Erythroblast (primary cell): ENCODE measurements around the gene KIF27.
"Not testable (repeated sequence)": the region's sequence is repeated elsewhere in the genome, so short reads cannot be mapped to it uniquely, and the experiment has no call there.

Experiments
- DNase-seq, 2 experiments: peaks; one replicate each; lab custom pipeline; 2025; lab: John Stamatoyannopoulos, UW
- GATA1 ChIP-seq: IDR thresholded peaks from 2 replicates; pipeline ENCODE4 v1.6.1; 2011; ENCODE audit warnings: low read depth, mild to moderate bottlenecking, control low read depth, low read length, moderate library complexity
- POLR2A ChIP-seq: IDR thresholded peaks from 2 replicates; pipeline ENCODE4 v1.6.1; 2011; ENCODE audit warnings: mild to moderate bottlenecking, low read length

The KIF27 gene

DNA sequence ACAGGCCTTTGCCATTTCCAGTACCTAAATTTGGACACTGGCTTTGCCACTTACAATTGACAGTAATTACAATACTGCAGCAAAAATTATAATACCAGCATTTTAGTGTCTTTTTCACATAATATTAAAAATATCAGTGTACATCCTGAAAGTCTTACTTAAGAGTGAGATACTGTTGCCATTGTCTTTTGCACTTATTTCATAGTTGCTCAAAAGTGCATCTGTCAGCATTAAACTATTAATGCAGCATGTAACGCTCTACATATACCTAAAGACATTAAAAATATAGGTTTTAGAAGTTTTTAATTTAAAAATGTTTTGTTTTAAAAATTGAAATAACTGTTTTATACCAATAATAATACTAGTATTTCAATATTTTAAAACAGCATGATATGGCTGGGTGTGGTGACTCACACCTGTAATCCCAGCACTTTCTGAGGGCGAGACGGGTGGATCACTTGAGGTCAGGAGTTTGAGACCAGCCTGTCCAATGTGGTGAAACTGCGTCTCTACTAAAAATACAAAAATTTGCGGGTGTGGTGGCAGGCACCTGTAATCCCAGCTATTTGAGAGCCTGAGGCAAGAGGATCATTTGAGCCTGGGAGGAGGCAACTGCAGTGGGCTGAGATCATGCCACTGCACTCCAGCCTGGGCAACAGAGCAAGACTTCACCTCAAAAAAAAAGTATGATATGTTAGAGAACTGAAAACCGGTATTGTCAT, 39.4 kb downstream of the KIF27 start:
- DNase-seq: not testable (repeated sequence)

DNA sequence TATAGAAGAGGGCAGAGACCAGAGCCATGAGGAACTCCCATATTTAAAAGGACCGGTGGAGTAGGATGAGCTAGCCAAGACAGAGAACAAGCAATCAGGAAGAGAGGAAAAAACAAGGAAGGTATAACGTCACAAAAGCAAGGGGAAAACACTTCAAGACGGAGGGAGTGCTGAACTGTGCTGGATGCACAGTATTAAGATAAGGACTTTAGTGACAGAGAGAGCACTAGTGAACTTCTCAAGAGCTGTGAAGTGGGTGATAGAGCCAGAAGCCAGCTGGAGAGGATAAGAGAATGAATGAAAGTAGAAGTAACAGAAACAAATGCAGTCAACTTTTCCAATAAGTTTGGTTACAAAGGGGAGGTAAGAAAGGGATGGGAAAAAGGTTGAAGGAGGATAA, 45.7 kb downstream of the KIF27 start:
- not testable (repeated sequence) for DNase-seq

DNA sequence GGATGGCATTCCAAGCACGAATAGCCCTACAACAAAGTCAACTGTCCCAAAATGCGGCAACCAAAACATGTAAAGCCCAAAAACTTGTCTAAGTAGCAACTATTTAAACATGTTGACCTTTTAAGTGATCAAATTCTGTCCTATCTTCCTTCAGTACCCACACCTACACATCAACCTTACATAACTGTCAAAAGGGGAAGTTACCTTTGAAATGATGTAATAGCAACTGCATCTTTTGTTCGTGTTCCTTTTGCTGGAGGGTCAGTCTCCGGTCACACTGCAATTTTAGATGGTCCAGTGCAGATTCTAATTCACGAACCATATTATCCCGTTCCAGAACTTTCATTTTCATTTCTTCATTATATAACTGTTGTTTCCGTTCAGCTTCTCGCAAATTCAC, 71.3 kb downstream of the KIF27 start:
- not testable (repeated sequence) for DNase-seq

DNA sequence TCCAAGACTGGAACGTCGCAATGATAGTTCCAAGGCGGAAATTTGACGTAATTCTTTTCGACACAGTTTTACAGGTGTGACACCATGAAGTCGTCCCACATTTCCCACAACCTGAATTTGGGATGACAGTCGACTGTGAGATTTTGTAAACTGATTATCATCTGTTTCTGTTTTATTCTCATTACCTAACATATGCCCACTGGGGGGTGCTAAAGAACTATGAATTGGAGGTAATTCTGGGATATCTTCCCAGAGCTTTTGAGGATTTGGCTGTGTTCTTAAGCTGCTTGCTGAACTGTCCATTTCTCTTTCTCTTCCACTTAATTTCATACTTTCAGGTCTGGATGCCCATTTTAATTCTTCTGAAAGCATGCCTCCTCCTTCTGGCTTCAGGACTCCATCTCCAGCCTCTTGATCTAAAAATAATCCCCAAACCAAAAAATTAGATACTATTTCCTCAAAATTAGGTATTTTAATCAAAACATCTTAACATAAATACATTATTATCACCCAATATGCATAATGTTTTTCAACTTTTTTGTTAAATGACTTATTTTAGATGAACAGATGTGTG, 84.1 kb downstream of the KIF27 start:
- DNase-seq: not testable (repeated sequence)

DNA sequence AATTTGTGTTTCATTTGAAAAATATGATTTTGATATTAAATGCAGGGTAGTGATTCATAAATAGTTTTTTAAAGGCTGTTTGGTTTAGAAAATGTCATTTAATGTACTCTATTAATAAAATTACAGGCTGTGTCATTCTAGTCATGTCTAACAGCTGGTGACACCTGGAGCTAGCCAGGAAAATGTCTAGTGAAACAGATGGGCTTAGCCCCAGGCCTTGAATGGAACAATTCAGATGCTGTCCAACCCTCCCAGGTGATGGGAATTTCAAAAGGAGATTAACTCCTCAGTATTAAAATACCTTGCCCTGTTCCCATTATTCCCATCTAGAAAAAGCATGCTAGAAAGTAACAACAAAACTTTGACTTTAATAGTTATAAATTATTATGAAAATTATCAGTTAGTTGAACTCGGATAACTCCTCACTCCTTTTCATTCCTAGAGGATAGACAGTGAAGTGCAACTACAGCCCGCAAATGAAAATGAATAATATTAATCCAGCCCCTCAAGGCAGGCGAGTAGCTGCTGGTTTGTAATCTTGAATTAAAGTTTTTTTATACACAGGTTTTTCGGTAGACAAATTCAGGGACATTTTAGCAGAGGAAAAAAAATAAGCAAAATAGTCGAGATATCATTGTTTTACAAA, 90.7 kb downstream of the KIF27 start:
- DNase-seq: not testable (repeated sequence)

DNA sequence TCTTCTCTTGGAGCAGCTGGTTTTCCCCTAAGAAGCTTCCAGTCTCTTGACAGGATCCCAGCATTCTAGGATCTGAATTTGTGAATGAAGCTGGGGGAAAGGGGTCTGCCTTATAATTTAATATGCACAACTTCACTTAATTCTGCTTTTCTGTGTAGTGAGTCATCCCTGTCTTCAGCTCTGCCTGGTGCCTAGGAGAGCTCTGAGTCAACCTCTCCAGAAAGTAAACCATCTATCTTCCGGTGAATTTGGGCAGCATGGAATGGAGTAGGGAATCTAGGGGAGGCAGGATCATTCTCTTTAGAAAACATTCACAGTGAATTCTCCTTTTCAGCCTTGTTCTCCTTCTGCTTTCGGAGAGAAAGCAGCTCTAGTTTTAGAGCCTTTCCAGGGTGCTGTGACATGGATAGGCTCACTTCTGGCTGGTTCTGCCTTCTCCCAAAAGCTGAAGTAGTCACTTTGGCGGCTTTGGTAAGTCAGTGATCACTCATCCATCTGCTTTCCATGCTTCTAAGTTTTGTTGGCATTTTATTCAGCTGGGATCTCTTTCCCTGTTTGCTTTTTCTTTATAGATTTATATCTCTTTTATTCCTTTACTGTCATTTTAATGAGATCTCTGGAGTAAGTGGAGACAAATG, 96.1 kb downstream of the KIF27 start:
- not testable (repeated sequence) for DNase-seq

DNA sequence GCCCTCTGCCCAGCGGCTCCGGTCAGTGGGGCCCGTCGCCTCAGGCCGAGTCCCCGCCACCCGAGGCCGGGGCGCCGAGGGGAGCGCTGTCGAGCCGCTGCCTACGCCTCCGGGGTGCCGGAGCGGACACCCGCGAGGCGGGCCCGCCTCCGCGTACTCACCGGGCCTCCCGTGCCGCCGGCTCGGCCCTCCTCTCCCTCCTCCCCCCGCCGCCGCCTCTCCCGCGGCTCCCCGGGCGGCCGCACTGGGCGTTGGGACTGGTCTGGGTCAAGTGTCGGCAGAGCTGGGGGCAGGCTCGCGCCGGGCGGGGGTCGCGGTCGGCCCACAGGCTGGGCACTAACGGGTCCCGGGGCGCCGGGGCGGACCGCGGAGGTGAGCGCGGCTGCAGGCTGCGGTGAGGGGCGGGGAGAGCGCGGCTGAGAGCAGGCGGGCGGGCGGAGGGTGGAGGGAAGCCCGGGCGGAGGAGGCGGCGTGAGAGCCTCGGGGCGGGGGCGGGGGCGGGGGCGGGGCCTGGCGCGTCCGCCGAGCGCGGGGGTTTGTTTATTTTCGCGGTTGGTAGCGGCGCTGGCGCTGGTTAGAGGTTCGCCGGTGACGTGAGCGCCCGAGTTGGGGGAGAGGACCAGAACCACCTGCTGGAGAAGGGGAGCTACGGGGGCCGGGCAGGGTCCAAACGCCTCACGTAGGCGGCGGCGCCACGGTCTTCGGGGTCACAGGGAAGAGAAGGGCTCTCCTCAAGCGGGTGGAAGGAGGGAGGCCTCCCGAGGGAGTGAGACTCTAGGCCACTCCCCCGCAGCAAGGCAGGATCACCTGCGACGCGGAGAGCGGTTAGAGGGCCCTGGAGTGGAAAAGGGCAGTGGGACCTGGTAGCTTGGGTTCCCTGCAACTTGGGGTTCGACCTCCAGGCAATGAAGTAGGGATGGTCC, 103.6 kb downstream of the KIF27 start, which contains the start of gene GKAP1:
Gene GKAP1, minus strand, starts transcription at position 414 of the 923 bp plus-strand sequence. CDS start 11,252 bp downstream, outside the sequence.
- peak; percentile 86 to 92 for DNase-seq

DNA sequence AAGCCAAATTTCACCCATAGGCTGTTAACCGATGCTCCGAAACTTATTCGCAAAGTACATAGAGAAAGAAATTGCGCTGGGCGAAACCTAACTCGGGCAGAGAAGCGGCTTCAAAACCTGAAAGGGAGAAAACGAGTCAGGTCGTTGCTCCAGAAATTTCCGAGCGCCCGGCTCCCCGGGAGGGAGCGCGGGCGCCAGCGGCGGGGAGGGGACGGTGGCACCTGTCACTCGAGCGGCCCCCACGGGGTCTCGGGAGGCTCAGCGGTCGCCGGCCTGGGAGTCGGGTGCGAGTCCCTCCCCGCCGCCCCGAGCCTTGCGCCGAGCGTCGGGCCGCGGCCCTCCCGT, 104.2 kb downstream of the KIF27 start:
- not testable (repeated sequence) for DNase-seq

DNA sequence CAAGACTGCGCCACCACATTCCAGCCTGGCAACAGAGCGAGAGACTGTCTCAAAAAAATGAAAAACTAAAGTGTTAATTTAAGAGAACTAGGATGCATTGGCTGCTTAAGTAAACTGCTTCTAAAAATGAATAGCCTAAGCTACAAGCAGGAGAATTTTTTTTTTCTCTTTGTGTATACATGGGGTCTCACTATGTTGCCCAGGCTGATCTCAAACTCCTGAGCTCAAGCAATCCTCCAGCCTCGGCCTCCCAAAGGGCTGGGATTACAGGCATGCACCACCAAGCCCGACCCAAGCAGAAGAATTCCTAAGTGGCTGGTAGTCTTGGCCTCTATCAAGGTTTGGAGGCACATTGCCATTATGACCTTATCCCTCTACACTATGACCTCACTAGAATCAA, 106.1 kb downstream of the KIF27 start:
- not testable (repeated sequence) for DNase-seq

DNA sequence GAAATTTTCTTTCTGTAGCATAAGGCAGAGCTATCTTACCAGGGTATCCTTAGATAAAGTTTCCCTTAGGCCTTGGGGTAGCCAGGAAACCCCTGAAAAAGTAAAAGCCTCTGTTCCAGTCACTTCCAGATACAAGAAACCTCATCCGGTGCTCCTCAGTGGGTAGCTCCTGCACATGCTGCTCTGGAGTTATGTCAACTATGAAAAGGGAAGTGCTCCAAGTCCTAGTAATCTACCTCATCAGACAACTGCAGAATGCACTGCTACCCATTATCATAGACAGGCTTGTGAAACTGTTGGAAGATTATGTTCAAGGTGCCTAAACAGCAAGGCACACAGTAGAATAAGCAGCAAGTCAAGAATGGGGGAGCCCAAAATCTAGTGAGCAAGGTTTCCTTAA, 112.0 kb downstream of the KIF27 start:
- not testable (repeated sequence) for DNase-seq

DNA sequence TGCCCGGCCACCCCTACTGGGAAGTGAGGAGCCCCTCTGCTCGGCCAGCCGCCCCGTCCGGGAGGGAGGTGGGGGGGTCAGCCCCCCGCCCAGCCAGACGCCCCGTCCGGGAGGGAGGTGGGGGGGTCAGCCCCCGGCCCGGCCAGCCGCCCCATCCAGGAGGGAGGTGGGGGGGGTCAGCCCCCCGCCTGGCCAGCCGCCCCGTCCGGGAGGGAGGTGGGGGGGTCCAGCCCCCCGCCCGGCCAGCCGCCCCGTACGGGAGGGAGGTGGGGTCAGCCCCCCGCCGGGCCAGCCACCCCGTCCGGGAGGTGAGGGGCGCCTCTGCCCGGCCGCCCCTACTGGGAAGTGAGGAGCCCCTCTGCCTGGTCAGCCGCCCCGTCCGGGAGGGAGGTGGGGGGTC, 116.8 kb downstream of the KIF27 start:
- DNase-seq: not testable (repeated sequence)

DNA sequence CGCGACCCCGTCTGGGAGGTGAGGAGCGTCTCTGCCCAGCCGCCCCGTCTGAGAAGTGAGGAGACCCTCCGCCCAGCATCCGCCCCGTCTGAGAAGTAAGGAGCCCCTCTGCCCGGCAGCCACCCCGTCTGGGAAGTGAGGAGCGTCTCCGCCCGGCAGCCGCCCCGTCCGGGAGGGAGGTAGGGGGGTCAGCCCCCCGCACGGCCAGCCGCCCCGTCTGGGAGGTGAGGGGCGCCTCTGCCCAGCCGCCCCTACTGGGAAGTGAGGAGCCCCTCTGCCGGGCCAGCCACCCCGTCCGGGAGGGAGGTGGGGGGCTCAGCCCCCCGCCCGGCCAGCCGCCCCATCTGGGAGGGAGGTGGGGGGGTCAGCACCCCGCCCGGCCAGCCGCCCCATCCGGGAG, 117.3 kb downstream of the KIF27 start:
- DNase-seq: not testable (repeated sequence)

DNA sequence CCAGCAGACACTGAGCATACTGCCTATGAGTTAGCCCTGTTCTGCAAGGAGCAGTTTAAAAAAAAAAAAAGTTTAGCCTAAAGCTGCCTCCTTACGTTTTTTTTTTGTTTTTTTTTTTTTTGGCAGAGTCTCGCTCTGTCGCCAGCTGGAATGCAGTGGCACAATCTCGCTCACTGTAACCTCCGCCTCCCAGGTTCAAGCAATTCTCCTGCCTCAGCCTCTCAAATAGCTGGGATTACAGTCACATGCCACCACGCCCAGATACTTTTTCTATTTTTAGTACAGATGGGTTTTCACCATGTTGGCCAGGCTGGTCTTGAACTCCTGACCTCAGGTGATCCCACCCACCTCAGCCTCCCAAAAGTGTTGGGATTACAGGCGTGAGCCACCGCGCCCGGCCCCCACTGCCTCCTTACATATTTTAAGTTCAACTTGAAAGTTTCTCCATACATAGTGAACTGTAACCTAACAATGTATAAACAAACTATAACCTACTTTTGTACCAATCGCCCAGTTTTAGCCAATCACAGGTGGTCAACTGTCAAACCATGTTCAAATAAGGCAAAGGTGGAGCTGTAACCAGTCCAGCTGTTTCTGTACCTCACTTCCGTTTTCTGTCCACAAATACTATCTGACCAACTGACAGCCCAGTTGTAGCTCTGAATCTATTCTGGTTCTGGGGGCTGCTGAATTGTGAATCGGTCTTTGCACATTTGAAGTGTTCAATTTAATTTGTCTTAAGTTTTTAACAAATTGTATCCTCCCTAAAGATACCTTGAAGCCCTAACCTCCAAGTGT, 120.8 kb downstream of the KIF27 start:
- TF ChIP-seq POLR2A (no peak), GATA1 (no peak)
- no peak for DNase-seq

DNA sequence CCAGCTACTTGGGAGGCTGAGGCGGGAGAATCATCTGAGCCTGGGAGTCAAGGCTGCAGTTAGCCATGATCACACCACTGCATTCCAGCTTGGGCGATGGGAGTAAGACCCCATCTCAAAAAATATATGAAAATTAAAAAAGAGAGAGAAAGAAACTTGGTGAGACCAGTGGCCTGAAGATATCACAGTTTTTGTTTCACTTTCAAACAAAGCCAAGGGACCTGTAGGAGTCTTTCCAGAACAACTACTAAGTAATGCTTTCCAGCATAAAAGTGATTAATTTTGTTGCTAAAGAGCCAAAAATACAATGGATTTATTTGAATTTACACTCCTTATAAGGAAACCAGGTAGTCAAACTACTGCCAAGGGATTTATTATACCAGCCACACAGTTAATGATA, 127.2 kb downstream of the KIF27 start:
- DNase-seq: no peak
- TF ChIP-seq GATA1 (no peak), POLR2A (no peak)
